IgD-negative memory B cell (primary cell): ENCODE data around the gene RTRAF. TPM values are rescaled to one million over a fixed set of nuclear protein-coding genes. Genes with fewer than 3 reads are reported as not detected.

Source experiments
- H3K27ac Mint-ChIP-seq, 3 donors: one replicate each; pipeline ENCODE4 v1.8.0; 2020 to 2022; ENCODE audit warnings: mild to moderate bottlenecking in 3 of 3, mixed read lengths in 3 of 3, moderate library complexity in 1 of 3
- H3K27me3 Mint-ChIP-seq: one replicate; pipeline ENCODE4 v1.8.0; 2021; ENCODE audit warnings: mixed read lengths
- H3K36me3 Mint-ChIP-seq: one replicate; pipeline ENCODE4 v1.8.0; 2020; ENCODE audit warnings: mild to moderate bottlenecking, mixed read lengths
- H3K4me1 Mint-ChIP-seq, 3 donors: one replicate each; pipeline ENCODE4 v1.8.0; 2020 to 2022; ENCODE audit warnings: mixed read lengths in 3 of 3, mild to moderate bottlenecking in 1 of 3
- H3K4me3 Mint-ChIP-seq, 4 donors: one replicate each; pipeline ENCODE4 v1.8.0; 2020 to 2022; ENCODE audit warnings: mild to moderate bottlenecking in 4 of 4, mixed read lengths in 4 of 4, moderate library complexity in 3 of 4
- H3K9me3 Mint-ChIP-seq, 3 donors: one replicate each; pipeline ENCODE4 v1.8.0; 2020 to 2021; ENCODE audit warnings: mixed read lengths in 3 of 3, mild to moderate bottlenecking in 1 of 3
- polyA plus RNA-seq: library from polyadenylated mRNA; unstranded; fragments of 300-500 nt; fragmentation: Illumina TruSeq; gene quantifications from one replicate; pipeline ENCODE4 v1.2.3, GENCODE V29; 2021

Gene RTRAF
- polyA plus RNA-seq, 1 donor from 2014 or later, result 191 TPM

- H3K27me3 Mint-ChIP-seq, result peaks cover 4% of the 10 kb centered on the region
- no peak overlapping the region for H3K4me3 Mint-ChIP-seq
- no peak overlapping the region for H3K27ac Mint-ChIP-seq
- H3K4me1 Mint-ChIP-seq, result peaks cover 0 to 2% (median 0%) of the 10 kb centered on the region in 3 donors
- no peaks in the 10 kb centered on the region for H3K36me3 Mint-ChIP-seq
- H3K9me3 Mint-ChIP-seq, result no peaks in the 10 kb centered on the region
Measured at GRCh38 chr14:52020866-52021717, 31.7 kb downstream of the RTRAF start.

GRCh38 chr14:52021957-52022600, 32.7 kb downstream of the RTRAF start:
- Mint-ChIP-seq H3K4me3 (no peak overlapping the region), H3K36me3 (no peaks in the 10 kb centered on the region), H3K9me3 (no peaks in the 10 kb centered on the region), H3K27ac (no peak overlapping the region), H3K4me1 (peaks cover 0 to 2% (median 0%) of the 10 kb centered on the region in 3 donors), H3K27me3 (peaks cover 4% of the 10 kb centered on the region)

DNA sequence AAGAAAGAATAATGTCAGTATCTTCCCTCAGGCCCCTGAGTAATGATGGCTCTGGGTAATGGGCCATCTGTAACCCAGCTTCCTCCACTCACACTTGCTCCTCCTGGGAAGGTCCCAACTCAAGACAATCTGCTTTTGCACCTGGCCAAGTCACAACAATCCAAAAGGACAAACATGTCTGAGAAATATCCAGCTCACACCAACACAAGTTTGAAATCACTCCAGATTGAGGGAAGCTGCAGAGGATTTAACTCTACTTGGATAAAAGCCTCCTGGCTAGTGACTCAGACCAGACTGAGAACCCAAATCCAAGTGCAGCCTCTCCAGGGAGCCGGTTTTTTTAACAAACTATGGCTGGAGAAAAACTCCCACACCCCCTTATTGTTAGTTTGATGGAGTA, 34.2 kb downstream of the RTRAF start:
- Mint-ChIP-seq H3K36me3 (no peaks in the 10 kb centered on the region), H3K27ac (no peak overlapping the region), H3K9me3 (no peaks in the 10 kb centered on the region), H3K4me3 (no peak overlapping the region), H3K27me3 (peaks cover 3% of the 10 kb centered on the region), H3K4me1 (peaks cover 0 to 2% (median 0%) of the 10 kb centered on the region in 3 donors)

GRCh38 chr14:52025310-52025709, 36.0 kb downstream of the RTRAF start:
- no peaks in the 10 kb centered on the region for H3K36me3 Mint-ChIP-seq
- peaks cover 7% of the 10 kb centered on the region for H3K27me3 Mint-ChIP-seq
- H3K4me1 Mint-ChIP-seq, result peaks cover 0 to 2% (median 0%) of the 10 kb centered on the region in 3 donors
- H3K27ac Mint-ChIP-seq, result no peak overlapping the region
- H3K4me3 Mint-ChIP-seq, result no peak overlapping the region
- no peaks in the 10 kb centered on the region for H3K9me3 Mint-ChIP-seq

GRCh38 chr14:52026017-52026660, 36.8 kb downstream of the RTRAF start:
- Mint-ChIP-seq H3K4me3 (no peak overlapping the region), H3K36me3 (no peaks in the 10 kb centered on the region), H3K27ac (no peak overlapping the region), H3K9me3 (no peaks in the 10 kb centered on the region), H3K4me1 (no peaks in the 10 kb centered on the region), H3K27me3 (peaks cover 4% of the 10 kb centered on the region)

DNA sequence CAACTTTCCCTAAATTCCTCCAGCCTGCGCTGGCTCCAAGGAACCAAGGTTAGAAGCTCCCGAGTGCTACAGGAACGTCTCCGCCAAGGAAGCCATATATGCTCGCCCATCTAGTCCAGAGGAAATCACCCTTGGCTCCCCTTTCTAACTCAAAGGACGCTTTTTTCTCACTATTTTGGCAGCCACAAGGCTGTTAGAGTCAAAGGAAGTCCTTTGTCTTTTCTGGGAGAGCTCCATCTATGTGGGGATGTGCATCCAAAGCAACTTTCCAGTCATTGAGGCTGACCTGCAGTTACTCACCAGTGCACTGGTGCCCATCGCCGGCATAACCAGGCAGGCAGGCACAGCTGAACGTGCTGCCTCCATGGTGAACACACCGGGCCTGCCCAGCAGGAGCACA, 37.6 kb downstream of the RTRAF start:
- Mint-ChIP-seq H3K36me3 (no peaks in the 10 kb centered on the region), H3K4me3 (no peak overlapping the region), H3K4me1 (no peaks in the 10 kb centered on the region), H3K27me3 (peaks cover 4% of the 10 kb centered on the region), H3K9me3 (no peaks in the 10 kb centered on the region), H3K27ac (no peak overlapping the region)

- H3K27ac Mint-ChIP-seq, result no peak overlapping the region
- no peaks in the 10 kb centered on the region for H3K36me3 Mint-ChIP-seq
- peaks cover 12% of the 10 kb centered on the region for H3K27me3 Mint-ChIP-seq
- H3K9me3 Mint-ChIP-seq, result peaks cover 0 to 6% (median 0%) of the 10 kb centered on the region in 3 donors
- no peaks in the 10 kb centered on the region for H3K4me1 Mint-ChIP-seq
- H3K4me3 Mint-ChIP-seq, result no peak overlapping the region
Measured at GRCh38 chr14:52029881-52030280, 40.5 kb downstream of the RTRAF start.

- Mint-ChIP-seq H3K27me3 (peaks cover 14% of the 10 kb centered on the region), H3K4me1 (no peaks in the 10 kb centered on the region), H3K27ac (no peak overlapping the region), H3K36me3 (no peaks in the 10 kb centered on the region), H3K4me3 (no peak overlapping the region), H3K9me3 (peaks cover 1 to 15% (median 9%) of the 10 kb centered on the region in 3 donors)
Measured at GRCh38 chr14:52031781-52032180, 42.4 kb downstream of the RTRAF start.

- H3K27ac Mint-ChIP-seq, result no peak overlapping the region
- no peaks in the 10 kb centered on the region for H3K36me3 Mint-ChIP-seq
- peaks cover 15% of the 10 kb centered on the region for H3K27me3 Mint-ChIP-seq
- peaks cover 2 to 17% (median 10%) of the 10 kb centered on the region in 3 donors for H3K9me3 Mint-ChIP-seq
- H3K4me1 Mint-ChIP-seq, result no peaks in the 10 kb centered on the region
- no peak overlapping the region for H3K4me3 Mint-ChIP-seq
Measured at GRCh38 chr14:52032204-52032801, 43.0 kb downstream of the RTRAF start.

- H3K4me3 Mint-ChIP-seq, result no peak overlapping the region
- H3K4me1 Mint-ChIP-seq, result no peaks in the 10 kb centered on the region
- H3K36me3 Mint-ChIP-seq, result no peaks in the 10 kb centered on the region
- peaks cover 3 to 18% (median 10%) of the 10 kb centered on the region in 3 donors for H3K9me3 Mint-ChIP-seq
- peaks cover 17% of the 10 kb centered on the region for H3K27me3 Mint-ChIP-seq
- H3K27ac Mint-ChIP-seq, result no peak overlapping the region
Measured at GRCh38 chr14:52033101-52033642, 43.8 kb downstream of the RTRAF start.

DNA sequence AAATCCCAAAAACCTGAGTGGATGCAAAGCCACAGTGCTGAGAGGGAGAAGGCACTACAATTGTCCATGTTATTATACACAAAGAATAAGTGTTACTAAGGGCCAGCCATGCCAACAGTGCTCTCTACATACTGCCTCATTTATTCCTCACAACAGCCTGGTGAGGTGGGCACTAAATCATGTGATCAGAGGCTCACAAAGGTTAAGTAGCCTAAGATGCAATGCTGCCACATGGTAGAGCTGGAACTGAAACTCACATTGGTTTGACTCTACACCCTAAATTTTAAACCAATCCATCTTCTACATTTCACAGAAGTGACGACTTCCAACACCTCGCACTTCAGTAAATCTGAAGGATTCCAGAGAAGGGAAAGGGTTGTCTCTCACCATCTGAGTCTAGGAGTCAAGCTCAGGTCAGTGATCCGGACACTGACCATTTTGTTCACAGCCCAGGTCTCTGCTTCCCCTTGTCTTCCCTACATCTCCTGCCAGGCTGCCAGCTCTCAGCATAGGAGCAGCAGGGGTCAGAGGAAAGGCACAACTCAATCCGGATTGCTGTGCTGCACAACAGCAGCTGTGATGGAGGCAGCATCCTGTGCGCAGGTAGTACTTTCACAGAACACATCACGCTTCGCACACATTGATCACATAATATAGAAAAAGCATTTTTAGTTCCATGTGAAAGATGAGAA, 49.9 kb downstream of the RTRAF start:
- H3K27me3 Mint-ChIP-seq, result peaks cover 24% of the 10 kb centered on the region
- H3K9me3 Mint-ChIP-seq, result peaks cover 3 to 15% (median 10%) of the 10 kb centered on the region in 3 donors
- peaks cover 0 to 6% (median 5%) of the 10 kb centered on the region in 3 donors for H3K4me1 Mint-ChIP-seq

GRCh38 chr14:52040598-52040997, 51.3 kb downstream of the RTRAF start:
- peaks cover 3 to 12% (median 10%) of the 10 kb centered on the region in 3 donors for H3K9me3 Mint-ChIP-seq
- H3K27ac Mint-ChIP-seq, result no peak overlapping the region
- no peak overlapping the region for H3K4me3 Mint-ChIP-seq
- peaks cover 19% of the 10 kb centered on the region for H3K27me3 Mint-ChIP-seq
- H3K4me1 Mint-ChIP-seq, result peaks cover 0 to 8% (median 6%) of the 10 kb centered on the region in 3 donors
- H3K36me3 Mint-ChIP-seq, result no peaks in the 10 kb centered on the region

More for the DNA sequence above, 49.9 kb downstream of the RTRAF start:
- Mint-ChIP-seq H3K4me3 (no peak overlapping the region), H3K27ac (no peak overlapping the region), H3K36me3 (no peaks in the 10 kb centered on the region)

- H3K36me3 Mint-ChIP-seq, result peaks cover 4% of the 10 kb centered on the region
- H3K27ac Mint-ChIP-seq, result no peak overlapping the region
- H3K4me3 Mint-ChIP-seq, result no peak overlapping the region
- H3K9me3 Mint-ChIP-seq, result no peaks in the 10 kb centered on the region
- peaks cover 20% of the 10 kb centered on the region for H3K27me3 Mint-ChIP-seq
- peaks cover 0 to 11% (median 6%) of the 10 kb centered on the region in 3 donors for H3K4me1 Mint-ChIP-seq
Measured at GRCh38 chr14:52042371-52043289, 53.3 kb downstream of the RTRAF start.
